ENCODE data around the gene SMIM35. TPM values are rescaled to one million over a fixed set of nuclear protein-coding genes. Genes with fewer than 3 reads are reported as not detected.

Gene SMIM35
- total and polyA plus RNA-seq, 2 of the 4 experiments (the other 2 are of a cell fraction), result not detected

- Histone ChIP-seq H4K5ac (ENCODE audit: low read depth, low read length) (no peak overlapping the region), H3K27ac (ENCODE audit: insufficient read depth, low read length) (no peak overlapping the region), H4K91ac (ENCODE audit: insufficient read depth, low read depth, low read length) (no peak overlapping the region), H3K14ac (replicated peaks; ENCODE audit: low read depth, low read length) (no peak overlapping the region), H2BK5ac (ENCODE audit: low read depth, low read length, poor library complexity, severe bottlenecking) (no peak overlapping the region), H4K8ac (ENCODE audit: low read depth in 2 of 2, low read length in 2 of 2) (no peak overlapping the region), H2BK120ac (ENCODE audit: low read depth, low read length) (no peak overlapping the region), H2AK9ac (replicated peaks; ENCODE audit: low read depth, low read length, poor library complexity) (no peak overlapping the region), H3K4me3 (ENCODE audit: insufficient read depth, low read depth, low read length) (no peak overlapping the region), H3K4ac (ENCODE audit: low read depth, low read length) (no peak overlapping the region), H3K56ac (ENCODE audit: extremely low read depth, insufficient read depth, low read length) (no peak overlapping the region), H4K20me1 (ENCODE audit: insufficient read depth, low read length) (no peaks in the 10 kb centered on the region), H2BK20ac (ENCODE audit: low read depth, low read length) (no peak overlapping the region), H2AK5ac (ENCODE audit: low read depth, low read length) (no peak overlapping the region), H2AFZ (replicated peaks; ENCODE audit: low read length, poor library complexity) (no peak overlapping the region), H3K27me3 (ENCODE audit: control insufficient read depth, insufficient read depth, low read length) (peaks cover 6% of the 10 kb centered on the region; the same call in 1 of the 2 replicates), H3K9ac (ENCODE audit: low read depth, low read length) (no peak overlapping the region), H3K9me1 (ENCODE audit: insufficient read depth, low read length) (no peaks in the 10 kb centered on the region), H3K36me3 (ENCODE audit: control insufficient read depth, insufficient read depth, low read length) (no peaks in the 10 kb centered on the region), H3K79me1 (ENCODE audit: low read depth in 1 of 2, low read length in 2 of 2) (no peaks in the 10 kb centered on the region), H2BK15ac (ENCODE audit: low read depth, low read length) (no peak overlapping the region), H3K4me1 (ENCODE audit: control insufficient read depth, insufficient read depth, low read length) (no peaks in the 10 kb centered on the region), H3K9me3 (ENCODE audit: control insufficient read depth, insufficient read depth, low read length) (no peaks in the 10 kb centered on the region), H3K4me2 (ENCODE audit: low read depth, low read length) (no peak overlapping the region), H3K18ac (ENCODE audit: low read depth, low read length) (no peak overlapping the region), H3K23ac (ENCODE audit: low read depth, low read length) (no peak overlapping the region)
- ChIA-PET POLR2A (ENCODE audit: unreplicated experiment) (no interaction called here), CTCF (no interaction called here)
- intact Hi-C loops (cut with micrococcal nuclease) (no loop called here), in situ Hi-C loops (cut with MboI; ENCODE audit: low sequenced_read_pairs) (no loop called here), dilution Hi-C loops (cut with HindIII; ENCODE audit: low sequenced_read_pairs, unreplicated experiment) (no loop called here)
- no peak for TF ChIP-seq ELK1 (IDR thresholded peaks at IDR 0.05; ENCODE audit: borderline replicate concordance, low read depth, low read length)
- TF ChIP-seq POLR2A (IDR thresholded peaks at IDR 0.05; ENCODE audit: low read depth, low read length), result no peak
- no peak for TF ChIP-seq USF2 (IDR thresholded peaks at IDR 0.05; ENCODE audit: low read depth, low read length)
- TF ChIP-seq CHD1 (IDR thresholded peaks at IDR 0.05; ENCODE audit: low read depth, low read length), result no peak
- TF ChIP-seq CTCF (conservative IDR thresholded peaks at IDR 0.05; ENCODE audit: low read depth, low read length), result no peak
- TF ChIP-seq FOS (IDR thresholded peaks at IDR 0.05; ENCODE audit: low read depth, low read length), result no peak
- no peak for TF ChIP-seq MXI1 (IDR thresholded peaks at IDR 0.05; ENCODE audit: borderline replicate concordance, low read depth, low read length)
- BruUV-seq (replicated peaks), result no TSS peak
- DNase-seq (no peak), ATAC-seq (ENCODE audit: low read depth) (no peak)
Observed at GRCh38 chr11:118084656-118085055, 2.1 kb downstream of the SMIM35 start.
